Activated T-helper 17 cell treated with anti-CD3 and anti-CD28 coated beads, Interleukin-2, amount 50 U/mL, for 72 hours (primary cell): ENCODE results near the gene CACNA2D1. TPM values are rescaled to one million over a fixed set of nuclear protein-coding genes. Genes with fewer than 3 reads are reported as not detected.
"Not testable (repeated sequence)": the region's sequence is repeated elsewhere in the genome, so short reads cannot be mapped to it uniquely, and the experiment has no call there.

Experiments used
- ATAC-seq: fragments of 150-1000 bp; cut with Tn5 transposase; replicated peaks from 2 replicates; pipeline ENCODE4 v1.10.0; 2021; ENCODE audit warnings: mild to moderate bottlenecking, moderate library complexity
- H3K27ac Mint-ChIP-seq: one replicate; pipeline ENCODE4 v1.8.0; 2022; ENCODE audit warnings: mixed read lengths
- H3K27me3 Mint-ChIP-seq: one replicate; pipeline ENCODE4 v1.8.0; 2022; ENCODE audit warnings: mixed read lengths
- H3K36me3 Mint-ChIP-seq: one replicate; pipeline ENCODE4 v1.8.0; 2022; ENCODE audit warnings: low read depth, mild to moderate bottlenecking, mixed read lengths
- H3K4me1 Mint-ChIP-seq: one replicate; pipeline ENCODE4 v1.8.0; 2022; ENCODE audit warnings: mixed read lengths
- H3K4me3 Mint-ChIP-seq: one replicate; pipeline ENCODE4 v1.8.0; 2022; ENCODE audit warnings: mild to moderate bottlenecking, mixed read lengths
- H3K9me3 Mint-ChIP-seq: one replicate; pipeline ENCODE4 v1.8.0; 2022; ENCODE audit warnings: mixed read lengths
- total RNA-seq, 2 donors: library from RNA; stranded (reverse); gene quantifications; one replicate each; pipeline ENCODE4 v1.2.3, GENCODE V29; 2022

Gene CACNA2D1
- total RNA-seq, 2 donors from 2014 or later, result not detected

DNA sequence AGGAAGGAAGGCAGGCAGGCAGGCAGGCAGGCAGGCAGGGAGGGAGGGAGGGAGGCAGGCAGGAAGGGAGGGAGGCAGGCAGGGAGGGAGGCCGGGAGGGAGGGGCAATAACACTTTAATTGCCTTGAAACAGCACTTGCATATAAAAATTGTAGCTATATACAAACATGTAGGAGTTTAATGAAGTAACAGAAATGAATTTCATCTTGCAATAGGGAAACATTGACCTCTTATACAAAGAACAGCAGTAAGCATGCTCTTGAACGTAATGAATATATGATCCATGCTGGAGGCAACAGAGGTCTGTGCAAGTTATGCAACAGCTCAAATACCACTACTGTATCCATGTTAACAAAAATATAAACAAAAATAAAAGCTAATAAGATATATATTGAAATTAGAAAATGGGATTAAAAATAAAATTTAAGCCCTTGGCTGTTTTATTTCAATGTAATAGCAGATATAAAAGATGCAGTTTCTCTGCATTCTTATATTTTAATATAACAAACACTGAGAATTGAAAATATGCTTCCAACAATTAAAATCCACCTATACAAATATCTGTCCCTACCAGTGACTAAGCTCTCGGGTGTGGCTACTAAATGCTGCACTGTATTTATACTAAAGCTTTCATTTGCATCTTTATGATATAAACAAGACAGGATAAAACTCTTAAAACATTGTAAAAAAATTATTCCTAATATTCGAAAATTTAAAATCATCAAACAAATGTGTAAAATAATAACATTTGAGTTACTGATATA is 50.3 kb downstream of the CACNA2D1 start:
- no peak for ATAC-seq
- Mint-ChIP-seq H3K27me3 (no peaks in the 10 kb centered on the region), H3K36me3 (no peaks in the 10 kb centered on the region), H3K9me3 (peaks cover 15% of the 10 kb centered on the region), H3K27ac (no peak overlapping the region), H3K4me3 (no peak overlapping the region), H3K4me1 (no peaks in the 10 kb centered on the region)

DNA sequence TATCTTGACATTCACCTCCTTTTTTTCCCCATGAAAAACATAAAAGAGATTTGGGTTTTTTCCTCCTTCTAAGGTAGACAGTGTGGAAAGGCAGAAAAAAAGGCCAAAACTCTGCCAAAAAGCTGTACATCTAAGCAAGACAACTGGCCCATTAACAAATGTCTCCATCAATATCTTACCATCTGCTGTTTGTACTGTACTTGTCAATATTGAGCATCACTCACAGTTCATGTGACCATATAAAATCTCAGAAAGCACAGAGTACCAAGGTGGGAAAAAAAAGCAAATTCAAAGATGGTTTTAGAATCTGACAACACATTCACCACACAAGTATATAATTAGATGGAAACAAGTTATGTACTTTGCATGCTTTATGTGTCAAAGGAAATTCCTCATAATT is 52.6 kb downstream of the CACNA2D1 start:
- no peaks in the 10 kb centered on the region for H3K36me3 Mint-ChIP-seq
- no peaks in the 10 kb centered on the region for H3K4me1 Mint-ChIP-seq
- no peaks in the 10 kb centered on the region for H3K27me3 Mint-ChIP-seq
- ATAC-seq, result no peak
- no peak overlapping the region for H3K4me3 Mint-ChIP-seq
- H3K9me3 Mint-ChIP-seq, result peaks cover 12% of the 10 kb centered on the region
- H3K27ac Mint-ChIP-seq, result no peak overlapping the region

DNA sequence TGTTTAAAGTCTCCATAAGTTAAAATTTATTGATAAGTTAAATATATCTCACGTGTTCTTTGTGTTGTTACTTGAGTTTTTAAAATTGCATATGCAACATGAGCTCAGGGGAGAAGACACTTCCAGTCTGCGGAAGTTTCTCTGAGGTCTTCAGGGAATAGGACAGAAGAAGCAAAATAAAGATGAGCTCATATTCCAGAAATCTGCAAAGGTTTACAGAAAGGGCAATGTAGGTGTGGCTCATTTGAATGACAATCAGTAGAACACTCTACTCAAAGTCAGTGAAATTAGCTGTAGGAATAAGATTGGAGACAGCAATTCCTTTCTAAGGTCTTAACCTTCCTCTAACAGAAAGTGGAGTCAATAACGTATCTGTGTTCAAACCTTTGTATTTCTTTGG is 53.7 kb downstream of the CACNA2D1 start:
- Mint-ChIP-seq H3K4me3 (no peak overlapping the region), H3K27me3 (no peaks in the 10 kb centered on the region), H3K27ac (no peak overlapping the region), H3K9me3 (peaks cover 12% of the 10 kb centered on the region), H3K4me1 (no peaks in the 10 kb centered on the region), H3K36me3 (no peaks in the 10 kb centered on the region)
- no peak for ATAC-seq

DNA sequence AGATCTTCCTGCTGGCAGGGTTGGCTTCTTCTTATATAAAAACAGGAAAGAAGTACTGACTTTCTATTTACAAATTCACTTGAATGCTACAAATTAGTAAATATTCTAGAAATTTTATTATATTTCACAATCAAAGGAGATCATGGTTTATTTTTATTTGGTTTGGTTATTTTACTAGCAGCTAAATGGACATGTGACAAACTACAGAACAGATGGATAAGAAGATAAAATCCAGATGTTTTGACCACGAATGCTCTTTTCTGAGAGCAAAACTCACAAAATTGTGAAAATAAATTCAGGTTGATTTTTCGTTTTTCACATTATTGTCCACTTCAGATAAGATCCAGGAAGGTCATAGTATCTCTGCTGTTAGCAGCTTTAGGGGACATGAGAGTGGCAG is 55.4 kb downstream of the CACNA2D1 start:
- ATAC-seq, result no peak
- H3K27me3 Mint-ChIP-seq, result no peaks in the 10 kb centered on the region
- no peaks in the 10 kb centered on the region for H3K36me3 Mint-ChIP-seq
- no peaks in the 10 kb centered on the region for H3K4me1 Mint-ChIP-seq
- peaks cover 5% of the 10 kb centered on the region for H3K9me3 Mint-ChIP-seq
- no peak overlapping the region for H3K4me3 Mint-ChIP-seq
- no peak overlapping the region for H3K27ac Mint-ChIP-seq

DNA sequence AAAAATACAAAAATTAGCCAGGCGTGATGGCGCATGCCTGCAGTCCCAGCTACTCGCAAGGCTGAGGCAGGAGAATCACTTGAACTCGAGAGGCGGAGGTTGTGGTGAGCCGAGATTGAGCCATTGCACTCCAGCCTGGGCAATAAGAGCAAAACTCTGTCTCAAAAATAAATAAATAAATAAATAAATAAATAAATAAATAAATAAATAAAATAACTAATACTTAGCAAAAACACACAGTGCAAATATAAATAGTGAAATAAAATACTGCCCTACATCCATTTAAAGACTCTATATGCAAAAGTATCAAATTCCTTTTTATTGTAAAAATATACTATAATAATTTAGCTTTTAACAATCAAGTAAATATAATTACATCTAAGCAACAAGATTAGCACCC is 57.0 kb downstream of the CACNA2D1 start:
- H3K27ac Mint-ChIP-seq, H3K9me3 Mint-ChIP-seq, H3K4me1 Mint-ChIP-seq, ATAC-seq, H3K4me3 Mint-ChIP-seq, H3K36me3 Mint-ChIP-seq, H3K27me3 Mint-ChIP-seq: not testable (repeated sequence)

DNA sequence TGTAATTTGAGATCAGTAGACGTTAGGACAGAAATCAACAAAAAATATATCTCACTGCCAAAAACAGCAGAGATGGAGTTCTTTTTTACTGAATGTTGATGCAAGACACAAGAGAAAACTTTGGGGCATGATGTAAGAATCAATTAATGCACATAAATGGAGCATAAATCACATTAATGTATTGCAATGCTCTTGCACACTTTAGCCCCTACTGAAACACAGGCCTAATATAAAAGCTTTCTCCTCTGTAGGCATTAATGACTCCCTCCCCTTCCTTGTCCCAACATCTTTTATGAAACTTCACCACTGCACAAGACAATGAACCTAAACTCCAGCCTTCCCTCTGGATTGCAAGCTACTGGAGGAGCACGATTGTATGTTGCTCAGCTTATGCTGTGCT is 58.8 kb downstream of the CACNA2D1 start:
- ATAC-seq, result no peak

DNA sequence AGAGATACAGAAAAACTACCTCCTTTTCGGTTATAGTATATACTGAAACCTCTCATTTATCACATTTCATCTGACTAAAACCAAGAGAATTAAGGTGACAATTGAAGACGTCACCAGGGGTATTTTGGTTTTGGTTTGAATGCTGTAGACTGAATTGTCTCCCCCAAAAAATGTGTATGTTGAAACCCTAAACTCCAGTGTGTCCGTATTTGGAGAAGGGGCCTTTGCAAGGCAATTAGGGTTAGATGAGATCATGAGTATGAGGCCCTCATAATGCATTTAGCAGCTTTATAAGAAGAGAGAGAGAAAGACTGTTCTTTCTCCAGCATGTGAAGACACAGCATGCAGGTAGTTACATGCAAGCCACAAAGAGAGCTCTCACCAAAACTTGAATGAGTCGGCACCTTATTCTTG is 59.5 kb downstream of the CACNA2D1 start:
- no peak overlapping the region for H3K27ac Mint-ChIP-seq
- peak; percentile 18 for ATAC-seq
- no peaks in the 10 kb centered on the region for H3K27me3 Mint-ChIP-seq
- no peak overlapping the region for H3K4me3 Mint-ChIP-seq
- no peaks in the 10 kb centered on the region for H3K9me3 Mint-ChIP-seq
- no peaks in the 10 kb centered on the region for H3K36me3 Mint-ChIP-seq
- H3K4me1 Mint-ChIP-seq, result no peaks in the 10 kb centered on the region

More for the DNA sequence above, 58.8 kb downstream of the CACNA2D1 start:
- no peaks in the 10 kb centered on the region for H3K9me3 Mint-ChIP-seq
- no peak overlapping the region for H3K4me3 Mint-ChIP-seq
- no peak overlapping the region for H3K27ac Mint-ChIP-seq
- no peaks in the 10 kb centered on the region for H3K27me3 Mint-ChIP-seq
- no peaks in the 10 kb centered on the region for H3K36me3 Mint-ChIP-seq
- no peaks in the 10 kb centered on the region for H3K4me1 Mint-ChIP-seq

DNA sequence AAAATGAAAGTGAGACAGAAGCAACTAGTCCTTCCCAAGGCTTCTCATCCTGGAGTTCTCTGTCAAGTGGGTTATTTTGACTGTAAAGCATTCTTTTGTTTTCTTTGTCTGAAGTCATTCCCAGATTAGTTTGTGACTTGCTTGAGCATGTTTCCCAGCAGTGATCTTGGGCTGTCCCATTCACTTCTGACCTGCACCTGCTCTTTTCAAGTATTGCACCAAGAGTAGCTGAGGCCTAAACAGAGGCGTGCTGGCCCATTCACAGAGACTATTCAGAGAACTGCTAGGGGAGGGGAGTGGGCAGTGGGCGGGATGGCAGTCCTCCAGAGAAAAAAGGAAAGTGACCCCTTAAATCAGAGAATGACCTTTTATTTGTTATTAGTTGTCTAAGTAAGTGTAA is 61.3 kb downstream of the CACNA2D1 start:
- H3K36me3 Mint-ChIP-seq, result no peaks in the 10 kb centered on the region
- no peak for ATAC-seq
- no peak overlapping the region for H3K27ac Mint-ChIP-seq
- no peak overlapping the region for H3K4me3 Mint-ChIP-seq
- H3K9me3 Mint-ChIP-seq, result no peaks in the 10 kb centered on the region
- no peaks in the 10 kb centered on the region for H3K27me3 Mint-ChIP-seq
- no peaks in the 10 kb centered on the region for H3K4me1 Mint-ChIP-seq

DNA sequence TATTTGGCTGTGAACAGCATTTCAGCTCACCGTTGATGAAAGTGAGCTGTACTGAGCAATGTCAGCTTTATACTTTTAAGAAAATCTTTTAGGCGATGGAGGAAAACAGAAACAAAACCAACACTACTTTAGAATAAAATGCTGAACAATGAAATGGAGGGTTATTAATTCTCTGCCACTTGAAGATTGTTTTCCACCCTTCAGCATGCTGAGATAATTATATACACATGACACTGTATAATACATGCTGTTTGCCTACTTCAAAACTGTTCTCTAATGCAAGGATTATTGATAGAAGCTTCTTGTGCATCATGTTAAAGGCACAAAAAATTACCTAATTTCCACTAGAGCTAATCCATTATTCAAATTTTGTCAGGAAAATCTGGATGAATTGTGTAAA is 66.8 kb downstream of the CACNA2D1 start:
- Mint-ChIP-seq H3K9me3 (peaks cover 8% of the 10 kb centered on the region), H3K27ac (no peak overlapping the region), H3K4me1 (no peaks in the 10 kb centered on the region), H3K4me3 (no peak overlapping the region), H3K36me3 (no peaks in the 10 kb centered on the region), H3K27me3 (no peaks in the 10 kb centered on the region)
- no peak for ATAC-seq

DNA sequence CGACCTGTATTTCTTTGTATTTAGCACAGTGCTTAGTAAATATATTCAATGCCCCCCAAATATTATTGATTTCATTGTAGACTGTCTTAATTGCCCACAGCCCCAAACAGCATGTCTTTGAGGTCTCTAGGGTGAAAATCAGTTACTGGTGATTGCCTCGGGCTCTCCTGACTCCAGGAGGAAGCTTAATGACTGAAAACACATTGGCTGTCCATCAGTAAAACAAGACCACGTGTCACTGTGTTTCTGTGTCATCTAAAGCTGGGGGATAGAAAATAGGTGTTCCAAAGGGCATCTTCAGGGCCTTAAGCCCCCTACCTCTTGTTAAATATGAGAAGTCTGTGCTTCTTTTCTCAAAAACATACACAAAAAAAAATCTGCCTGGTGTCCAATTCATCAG is 67.9 kb downstream of the CACNA2D1 start:
- peaks cover 8% of the 10 kb centered on the region for H3K9me3 Mint-ChIP-seq
- no peaks in the 10 kb centered on the region for H3K27me3 Mint-ChIP-seq
- ATAC-seq, result no peak
- no peaks in the 10 kb centered on the region for H3K4me1 Mint-ChIP-seq
- H3K4me3 Mint-ChIP-seq, result no peak overlapping the region
- H3K36me3 Mint-ChIP-seq, result no peaks in the 10 kb centered on the region
- H3K27ac Mint-ChIP-seq, result no peak overlapping the region

DNA sequence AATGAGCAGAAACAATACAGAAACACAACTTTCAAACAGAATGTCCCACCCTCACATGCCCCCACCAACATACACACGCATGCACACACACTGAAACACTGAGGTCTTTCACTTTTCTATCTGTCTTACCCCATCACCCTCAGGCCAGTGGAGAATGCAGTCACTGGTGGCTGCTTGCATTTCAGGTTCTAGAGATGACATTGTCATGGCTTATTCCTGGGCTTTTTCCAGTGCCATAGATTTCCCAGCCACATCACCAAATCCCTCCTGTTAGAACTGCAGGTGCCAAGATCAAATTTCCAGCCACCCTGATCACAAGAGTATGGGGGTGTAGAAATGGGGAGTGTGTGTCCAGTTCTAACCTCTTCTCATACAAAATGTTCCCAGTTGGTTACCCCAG is 68.4 kb downstream of the CACNA2D1 start:
- H3K27me3 Mint-ChIP-seq, result no peaks in the 10 kb centered on the region
- H3K36me3 Mint-ChIP-seq, result no peaks in the 10 kb centered on the region
- no peak overlapping the region for H3K27ac Mint-ChIP-seq
- H3K4me3 Mint-ChIP-seq, result no peak overlapping the region
- H3K4me1 Mint-ChIP-seq, result no peaks in the 10 kb centered on the region
- ATAC-seq, result no peak
- H3K9me3 Mint-ChIP-seq, result peaks cover 8% of the 10 kb centered on the region

DNA sequence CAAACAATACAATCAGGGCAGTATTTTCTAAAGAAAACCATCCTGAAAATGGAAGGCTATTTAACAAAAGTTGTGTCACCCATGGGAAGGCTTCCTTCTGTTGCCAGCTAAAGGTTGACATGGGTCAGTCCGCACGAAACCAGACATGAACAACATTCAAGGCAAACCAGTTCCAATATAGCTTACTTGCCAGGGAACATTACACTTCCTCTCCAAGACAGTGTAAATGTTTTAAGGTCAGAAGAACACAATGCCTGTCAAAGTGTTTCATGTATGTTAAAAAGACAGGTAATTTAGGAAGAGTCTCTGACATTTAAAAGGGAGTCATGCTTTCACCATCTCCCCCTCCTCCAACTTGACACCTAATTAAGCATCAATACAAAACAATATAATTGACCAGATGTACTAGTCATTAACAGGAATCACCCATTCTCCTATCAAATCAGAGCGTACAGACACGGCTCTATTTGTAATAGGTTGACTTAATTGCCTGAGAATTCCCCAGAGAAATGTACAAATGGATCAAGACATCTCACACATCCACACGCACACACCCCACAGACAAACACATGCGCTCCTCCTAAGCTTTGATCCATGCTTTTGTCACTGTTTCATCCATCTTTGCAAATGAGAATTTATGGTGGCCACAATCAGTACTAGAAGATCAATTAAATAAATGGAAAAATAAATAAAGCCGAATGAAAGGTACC is 69.5 kb downstream of the CACNA2D1 start:
- Mint-ChIP-seq H3K4me3 (no peak overlapping the region), H3K27ac (no peak overlapping the region), H3K36me3 (no peaks in the 10 kb centered on the region), H3K4me1 (no peaks in the 10 kb centered on the region), H3K9me3 (peaks cover 8% of the 10 kb centered on the region), H3K27me3 (no peaks in the 10 kb centered on the region)
- no peak for ATAC-seq

DNA sequence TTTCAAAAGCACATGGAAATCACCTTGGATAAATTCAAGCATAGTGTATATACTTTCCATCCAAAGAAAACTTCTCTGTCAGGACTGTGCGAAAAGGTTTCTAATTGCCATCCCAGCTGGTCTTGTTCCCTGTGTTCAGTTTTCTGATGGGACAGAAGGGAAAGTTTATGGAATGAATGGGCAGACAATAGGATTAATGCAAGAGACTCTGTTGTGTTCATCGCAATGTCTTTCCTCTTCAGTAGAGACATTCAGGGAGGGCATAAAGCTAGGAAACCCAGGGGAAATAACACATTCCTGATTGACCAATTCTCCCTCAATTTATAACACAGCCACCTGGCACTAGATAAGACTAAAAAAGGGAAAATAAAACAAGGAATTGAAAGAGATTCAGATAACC is 78.9 kb downstream of the CACNA2D1 start:
- no peak for ATAC-seq
- no peaks in the 10 kb centered on the region for H3K27me3 Mint-ChIP-seq
- H3K4me3 Mint-ChIP-seq, result no peak overlapping the region
- peaks cover 4% of the 10 kb centered on the region for H3K9me3 Mint-ChIP-seq
- H3K36me3 Mint-ChIP-seq, result no peaks in the 10 kb centered on the region
- no peaks in the 10 kb centered on the region for H3K4me1 Mint-ChIP-seq
- no peak overlapping the region for H3K27ac Mint-ChIP-seq

DNA sequence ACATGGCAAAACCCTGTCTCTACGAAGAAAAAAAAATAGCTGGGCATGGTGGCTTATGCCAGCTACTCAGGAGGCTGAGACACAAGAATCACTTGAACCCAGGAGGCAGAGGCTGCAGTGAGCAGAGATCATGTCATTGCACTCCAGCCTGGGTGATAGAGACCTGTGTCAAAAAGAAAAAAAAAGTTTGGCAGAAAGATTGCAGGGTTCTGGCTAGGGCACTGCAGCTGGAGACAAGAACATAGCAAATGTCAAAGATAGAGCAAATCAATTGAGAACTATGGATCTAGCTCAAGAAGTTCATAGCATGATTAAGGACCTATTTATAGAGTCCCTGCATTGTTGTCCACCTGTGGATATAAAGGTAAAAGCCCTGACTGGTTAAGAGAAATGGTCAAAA is 79.5 kb downstream of the CACNA2D1 start:
- H3K4me1 Mint-ChIP-seq, result no peaks in the 10 kb centered on the region
- H3K4me3 Mint-ChIP-seq, result no peak overlapping the region
- H3K27me3 Mint-ChIP-seq, result no peaks in the 10 kb centered on the region
- ATAC-seq, result no peak
- peaks cover 4% of the 10 kb centered on the region for H3K9me3 Mint-ChIP-seq
- H3K36me3 Mint-ChIP-seq, result no peaks in the 10 kb centered on the region
- no peak overlapping the region for H3K27ac Mint-ChIP-seq

DNA sequence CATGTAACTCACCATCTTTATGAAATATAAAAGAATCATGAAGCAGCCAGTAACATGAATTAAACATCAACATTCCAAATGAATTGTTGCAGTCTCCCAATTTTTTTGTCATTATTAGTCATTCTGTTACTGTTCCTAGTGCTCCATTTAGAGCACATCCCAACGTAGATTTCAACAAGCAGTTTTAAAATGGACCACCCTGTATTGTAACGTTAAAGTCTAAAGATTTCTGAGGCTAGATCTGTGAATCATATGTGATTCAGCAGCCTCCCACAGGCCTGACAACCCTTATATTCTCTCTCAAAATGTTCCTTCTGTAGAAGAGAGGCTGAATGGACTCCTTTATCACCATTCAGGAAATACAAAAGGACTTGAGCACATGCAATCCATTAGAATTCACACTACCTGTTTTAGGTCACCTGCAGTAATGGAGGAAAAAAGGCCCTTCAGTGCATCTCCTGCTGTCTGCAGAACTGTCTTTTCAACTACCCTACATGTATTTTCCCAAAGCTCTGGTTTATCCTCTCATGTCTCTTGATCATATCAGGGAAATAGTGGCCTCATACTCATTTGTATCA is 81.4 kb downstream of the CACNA2D1 start:
- Mint-ChIP-seq H3K4me1 (no peaks in the 10 kb centered on the region), H3K36me3 (no peaks in the 10 kb centered on the region), H3K9me3 (peaks cover 4% of the 10 kb centered on the region), H3K27ac (no peak overlapping the region), H3K27me3 (no peaks in the 10 kb centered on the region), H3K4me3 (no peak overlapping the region)
- ATAC-seq, result no peak
